Measurements from ENCODE around the gene SCYL2. TPM values are rescaled to one million over a fixed set of nuclear protein-coding genes. Genes with fewer than 3 reads are reported as not detected.

Gene SCYL2
- polyA plus RNA-seq, 1 donor (not counting 4 experiments of a cell fraction or from before 2014, with no cell fraction given): 31.5 TPM

GRCh38 chr12:100295764-100296555 lies 29.0 kb downstream of the SCYL2 start:
- H4K20me1 ChIP-seq (ENCODE audit: control insufficient read depth, extremely low read depth, insufficient read depth, low read length): no peaks in the 10 kb centered on the region
- dilution Hi-C loops (cut with MboI; ENCODE audit: extremely low pct_ligation_motif_present, low sequenced_read_pairs): no loop called here

DNA sequence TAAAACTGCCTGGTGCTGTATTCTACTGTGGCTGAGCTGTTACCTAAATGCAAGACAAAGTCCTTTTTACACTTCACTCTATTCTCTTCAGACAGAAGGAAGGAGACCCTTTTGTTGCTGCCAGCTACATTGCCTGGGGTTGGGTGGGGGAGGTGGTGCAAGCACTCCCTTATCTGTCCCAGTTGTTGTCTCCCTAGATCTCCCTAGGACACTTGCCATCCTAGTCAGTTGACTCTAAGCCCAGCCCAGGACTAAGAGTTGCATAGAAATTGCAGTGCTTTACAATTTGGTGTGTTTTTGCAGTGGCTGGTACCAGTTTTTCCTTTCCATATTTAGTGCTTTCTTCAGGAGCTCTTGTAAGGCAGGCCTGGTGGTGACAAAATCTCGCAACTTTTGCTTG lies 35.1 kb downstream of the SCYL2 start:
- Histone ChIP-seq H3K36me3 (ENCODE audit: control insufficient read depth in 2 of 2, extremely low read depth in 1 of 2, insufficient read depth in 2 of 2, low read length in 2 of 2) (peaks cover 0 to 6% of the 10 kb centered on the region in 2 experiments), H3K27ac (ENCODE audit: control insufficient read depth, insufficient read depth, low read length) (no peak overlapping the region), H3K27me3 (ENCODE audit: control insufficient read depth, extremely low read depth, insufficient read depth, low read length) (no peaks in the 10 kb centered on the region), H3K4me1 (ENCODE audit: control insufficient read depth, extremely low read depth, insufficient read depth, low read length) (no peaks in the 10 kb centered on the region), H3K9ac (ENCODE audit: control insufficient read depth, extremely low read depth, insufficient read depth, low read length) (no peak overlapping the region), H3K4me3 (ENCODE audit: control insufficient read depth in 2 of 3, extremely low read depth in 1 of 3, insufficient read depth in 2 of 3, low read depth in 1 of 3, low read length in 3 of 3) (no peak overlapping the region), H2AFZ (ENCODE audit: control insufficient read depth, low read length) (no peak overlapping the region), H3K79me2 (ENCODE audit: control insufficient read depth, insufficient read depth, low read length) (peaks cover 4% of the 10 kb centered on the region), H3K9me3 (ENCODE audit: control insufficient read depth, low read depth, low read length) (no peaks in the 10 kb centered on the region), H4K20me1 (ENCODE audit: control insufficient read depth, extremely low read depth, insufficient read depth, low read length) (no peaks in the 10 kb centered on the region), H3K4me2 (ENCODE audit: control insufficient read depth, extremely low read depth, insufficient read depth, low read depth, low read length) (no peak overlapping the region), H3K9me1 (ENCODE audit: control insufficient read depth, extremely low read depth, insufficient read depth, low read length) (no peaks in the 10 kb centered on the region)
- dilution Hi-C loops (cut with MboI; ENCODE audit: extremely low pct_ligation_motif_present, low sequenced_read_pairs): no loop called here
- TF ChIP-seq, protein P1, sequence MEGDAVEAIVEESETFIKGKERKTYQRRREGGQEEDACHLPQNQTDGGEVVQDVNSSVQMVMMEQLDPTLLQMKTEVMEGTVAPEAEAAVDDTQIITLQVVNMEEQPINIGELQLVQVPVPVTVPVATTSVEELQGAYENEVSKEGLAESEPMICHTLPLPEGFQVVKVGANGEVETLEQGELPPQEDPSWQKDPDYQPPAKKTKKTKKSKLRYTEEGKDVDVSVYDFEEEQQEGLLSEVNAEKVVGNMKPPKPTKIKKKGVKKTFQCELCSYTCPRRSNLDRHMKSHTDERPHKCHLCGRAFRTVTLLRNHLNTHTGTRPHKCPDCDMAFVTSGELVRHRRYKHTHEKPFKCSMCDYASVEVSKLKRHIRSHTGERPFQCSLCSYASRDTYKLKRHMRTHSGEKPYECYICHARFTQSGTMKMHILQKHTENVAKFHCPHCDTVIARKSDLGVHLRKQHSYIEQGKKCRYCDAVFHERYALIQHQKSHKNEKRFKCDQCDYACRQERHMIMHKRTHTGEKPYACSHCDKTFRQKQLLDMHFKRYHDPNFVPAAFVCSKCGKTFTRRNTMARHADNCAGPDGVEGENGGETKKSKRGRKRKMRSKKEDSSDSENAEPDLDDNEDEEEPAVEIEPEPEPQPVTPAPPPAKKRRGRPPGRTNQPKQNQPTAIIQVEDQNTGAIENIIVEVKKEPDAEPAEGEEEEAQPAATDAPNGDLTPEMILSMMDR (optimal IDR thresholded peaks at IDR 0.05 in 1 of 3, IDR thresholded peaks at IDR 0.05 in 1 of 3, conservative IDR thresholded peaks at IDR 0.05 in 1 of 3; ENCODE audit: extremely low read depth in 1 of 3, insufficient read depth in 2 of 3, low read length in 3 of 3): no peak
- TF ChIP-seq EZH2 (IDR thresholded peaks at IDR 0.05; ENCODE audit: low read length): no peak
- no peak for DNase-seq (ENCODE audit: low read depth, low spot score)
- FAIRE-seq: no peak

More at GRCh38 chr12:100295764-100296555, 29.0 kb downstream of the SCYL2 start:
- Histone ChIP-seq H3K9me1 (ENCODE audit: control insufficient read depth, extremely low read depth, insufficient read depth, low read length) (no peaks in the 10 kb centered on the region), H3K9me3 (ENCODE audit: control insufficient read depth, low read depth, low read length) (no peaks in the 10 kb centered on the region), H3K4me3 (ENCODE audit: control insufficient read depth in 2 of 3, extremely low read depth in 1 of 3, insufficient read depth in 2 of 3, low read depth in 1 of 3, low read length in 3 of 3) (no peak overlapping the region), H3K9ac (ENCODE audit: control insufficient read depth, extremely low read depth, insufficient read depth, low read length) (no peak overlapping the region), H3K4me1 (ENCODE audit: control insufficient read depth, extremely low read depth, insufficient read depth, low read length) (no peaks in the 10 kb centered on the region), H2AFZ (ENCODE audit: control insufficient read depth, low read length) (no peak overlapping the region), H3K36me3 (ENCODE audit: control insufficient read depth in 2 of 2, extremely low read depth in 1 of 2, insufficient read depth in 2 of 2, low read length in 2 of 2) (peaks cover 2 to 6% of the 10 kb centered on the region in 2 experiments), H3K79me2 (ENCODE audit: control insufficient read depth, insufficient read depth, low read length) (no peaks in the 10 kb centered on the region), H3K4me2 (ENCODE audit: control insufficient read depth, extremely low read depth, insufficient read depth, low read depth, low read length) (no peak overlapping the region), H3K27me3 (ENCODE audit: control insufficient read depth, extremely low read depth, insufficient read depth, low read length) (no peaks in the 10 kb centered on the region), H3K27ac (ENCODE audit: control insufficient read depth, insufficient read depth, low read length) (no peak overlapping the region)
- DNase-seq (ENCODE audit: low read depth, low spot score) (no peak), FAIRE-seq (no peak)
- TF ChIP-seq, protein P1 (optimal IDR thresholded peaks at IDR 0.05 in 1 of 3, IDR thresholded peaks at IDR 0.05 in 1 of 3, conservative IDR thresholded peaks at IDR 0.05 in 1 of 3; ENCODE audit: extremely low read depth in 1 of 3, insufficient read depth in 2 of 3, low read length in 3 of 3): no peak
- no peak for TF ChIP-seq EZH2 (IDR thresholded peaks at IDR 0.05; ENCODE audit: low read length)
